Neuronal stem cell (in vitro differentiated cells): ENCODE measurements around the gene LTBP2.

Experiments
- DNase-seq: peaks from one replicate; pipeline ENCODE4 v3.0.0-alpha.2; 2013; ENCODE audit warnings: low spot score
- H2AFZ ChIP-seq: one replicate; pipeline ENCODE4 v1.6.1; 2013; ENCODE audit warnings: mild to moderate bottlenecking, low read length, inconsistent platforms
- H2AK5ac ChIP-seq: 2 replicates; pipeline ENCODE4 v1.6.1; 2013; ENCODE audit warnings: low read depth, mild to moderate bottlenecking, inconsistent platforms, low read length, moderate library complexity, mixed read lengths
- H2BK120ac ChIP-seq: 2 replicates; pipeline ENCODE4 v1.6.1; 2013; ENCODE audit warnings: low read depth, mild to moderate bottlenecking, inconsistent platforms, low read length, moderate library complexity, mixed read lengths
- H2BK12ac ChIP-seq: one replicate; pipeline ENCODE4 v1.6.1; 2013; ENCODE audit warnings: low read length, inconsistent platforms
- H2BK15ac ChIP-seq: 2 replicates; pipeline ENCODE4 v1.6.1; 2013; ENCODE audit warnings: mild to moderate bottlenecking, low read length, inconsistent platforms, mixed read lengths
- H2BK5ac ChIP-seq: one replicate; pipeline ENCODE4 v1.6.1; 2013; ENCODE audit warnings: inconsistent platforms, mild to moderate bottlenecking, low read length, moderate library complexity
- H3K14ac ChIP-seq: one replicate; pipeline ENCODE4 v1.6.1; 2013; ENCODE audit warnings: low read length, inconsistent platforms
- H3K18ac ChIP-seq: 2 replicates; pipeline ENCODE4 v1.6.1; 2013; ENCODE audit warnings: low read length, inconsistent platforms
- H3K23ac ChIP-seq: 2 replicates; pipeline ENCODE4 v1.6.1; 2013; ENCODE audit warnings: low read depth, mild to moderate bottlenecking, mixed read lengths, low read length, inconsistent platforms; ENCODE audit not compliant: poor library complexity
- H3K27ac ChIP-seq: replicated peaks from 3 replicates; pipeline ENCODE4 v1.5.1; 2013; ENCODE audit warnings: low read length, inconsistent platforms
- H3K27me3 ChIP-seq, 3 experiments: 2 replicates each; pipeline ENCODE4 v1.6.1; 2013; ENCODE audit warnings: low read length in 3 of 3, mild to moderate bottlenecking in 2 of 3, inconsistent platforms in 1 of 3, low read depth in 1 of 3, mixed read lengths in 1 of 3, moderate library complexity in 1 of 3; ENCODE audit not compliant: control insufficient read depth in 3 of 3, insufficient read depth in 3 of 3
- H3K36me3 ChIP-seq, 2 donors: replicated peaks in 1 of 2; 2 replicates each; pipeline ENCODE4 v1.6.1; 2013; ENCODE audit warnings: low read length in 2 of 2; ENCODE audit not compliant: control insufficient read depth in 2 of 2, insufficient read depth in 2 of 2
- H3K4ac ChIP-seq: 2 replicates; pipeline ENCODE4 v1.6.1; 2013; ENCODE audit warnings: inconsistent platforms, mild to moderate bottlenecking, low read length, moderate library complexity
- H3K4me1 ChIP-seq, 2 donors: 1 replicate in 1 of 2; 2 replicates in 1 of 2; pipeline ENCODE4 v1.6.1; 2013; ENCODE audit warnings: low read length in 2 of 2, low read depth in 1 of 2; ENCODE audit not compliant: control insufficient read depth in 2 of 2, insufficient read depth in 1 of 2
- H3K4me2 ChIP-seq: one replicate; pipeline ENCODE4 v1.6.1; 2013; ENCODE audit warnings: mild to moderate bottlenecking, low read length, inconsistent platforms; ENCODE audit not compliant: insufficient read depth, poor library complexity, severe bottlenecking
- H3K4me3 ChIP-seq, 2 donors: 2 replicates each; pipeline ENCODE4 v1.5.1; 2013; ENCODE audit warnings: low read length in 2 of 2, mild to moderate bottlenecking in 2 of 2, inconsistent platforms in 1 of 2, moderate library complexity in 1 of 2
- H3K79me1 ChIP-seq: one replicate; pipeline ENCODE4 v1.6.1; 2013; ENCODE audit warnings: low read depth, mild to moderate bottlenecking, inconsistent platforms, low read length, moderate library complexity
- H3K9ac ChIP-seq: one replicate; pipeline ENCODE4 v1.6.1; 2013; ENCODE audit warnings: mild to moderate bottlenecking, low read depth, low read length, inconsistent platforms; ENCODE audit not compliant: poor library complexity
- H3K9me3 ChIP-seq, 2 donors: replicated peaks in 1 of 2; 2 replicates each; pipeline versions ENCODE3 to v1.6.1; 2013; ENCODE audit warnings: low read length in 2 of 2, mild to moderate bottlenecking in 2 of 2, inconsistent platforms in 1 of 2, low read depth in 1 of 2, mixed read lengths in 1 of 2, moderate library complexity in 1 of 2; ENCODE audit not compliant: control insufficient read depth in 2 of 2, insufficient read depth in 1 of 2
- H4K8ac ChIP-seq: one replicate; pipeline ENCODE4 v1.6.1; 2013; ENCODE audit warnings: low read depth, mild to moderate bottlenecking, inconsistent platforms, low read length, moderate library complexity
- H4K91ac ChIP-seq: one replicate; pipeline ENCODE4 v1.6.1; 2013; ENCODE audit warnings: low read length, low read depth, mild to moderate bottlenecking, inconsistent platforms; ENCODE audit not compliant: poor library complexity
- WGBS, 2 donors: extraction: QIAGEN DNeasy Blood & Tissue Kit; methylation state at CpG; one replicate each; pipeline ENCODE4 v1.1.7; 2013; ENCODE audit warnings: missing lambda C conversion rate in 2 of 2, mixed read lengths in 1 of 2; ENCODE audit not compliant: insufficient read length in 2 of 2, insufficient replicate concordance in 1 of 2; ENCODE audit errors: extremely low coverage in 2 of 2; 5-methylcytosine and 5-hydroxymethylcytosine counted together

The LTBP2 gene

GRCh38 chr14:74469548-74470518 is 142.2 kb downstream of the LTBP2 start:
- no peak overlapping the region for H3K4me2 ChIP-seq
- H3K9me3 ChIP-seq, result peaks cover 0 to 2% of the 10 kb centered on the region in 2 donors
- H3K4me1 ChIP-seq, result peaks cover 0 to 9% of the 10 kb centered on the region in 2 donors
- H3K14ac ChIP-seq, result no peak overlapping the region
- H2BK12ac ChIP-seq, result no peak overlapping the region
- H3K23ac ChIP-seq, result no peak overlapping the region
- H3K4me3 ChIP-seq, result no peak overlapping the region
- WGBS, 2 donors, result no CpG with 5 or more reads among the region's 7 CpGs
- H2BK15ac ChIP-seq, result no peak overlapping the region
- no peak overlapping the region for H4K8ac ChIP-seq
- H2BK120ac ChIP-seq, result no peak overlapping the region
- H4K91ac ChIP-seq, result no peak overlapping the region
- H3K9ac ChIP-seq, result no peak overlapping the region
- H3K18ac ChIP-seq, result no peak overlapping the region
- no peak overlapping the region for H2BK5ac ChIP-seq
- no peaks in the 10 kb centered on the region for H3K27me3 ChIP-seq
- no peaks in the 10 kb centered on the region for H3K79me1 ChIP-seq
- no peak overlapping the region for H2AFZ ChIP-seq
- DNase-seq, result no peak
- H2AK5ac ChIP-seq, result no peak overlapping the region
- peaks cover 11 to 16% of the 10 kb centered on the region in 2 donors for H3K36me3 ChIP-seq
- H3K4ac ChIP-seq, result no peak overlapping the region
- H3K27ac ChIP-seq, result no peak overlapping the region

- no peak for DNase-seq
- H3K4me3 ChIP-seq, result no peak overlapping the region
- H2BK12ac ChIP-seq, result no peak overlapping the region
- no peak overlapping the region for H2AFZ ChIP-seq
- no CpG with 5 or more reads among the region's 3 CpGs for WGBS, 2 donors
- H2BK5ac ChIP-seq, result no peak overlapping the region
- H2BK120ac ChIP-seq, result no peak overlapping the region
- H3K14ac ChIP-seq, result no peak overlapping the region
- peaks cover under 1 to 5% of the 10 kb centered on the region in 2 donors for H3K36me3 ChIP-seq
- no peaks in the 10 kb centered on the region for H3K27me3 ChIP-seq
- H3K4me2 ChIP-seq, result no peak overlapping the region
- H3K9me3 ChIP-seq, result peaks cover 0 to 2% of the 10 kb centered on the region in 2 donors
- H4K91ac ChIP-seq, result no peak overlapping the region
- no peak overlapping the region for H3K23ac ChIP-seq
- H4K8ac ChIP-seq, result no peak overlapping the region
- no peak overlapping the region for H2AK5ac ChIP-seq
- H3K27ac ChIP-seq, result no peak overlapping the region
- no peak overlapping the region for H3K18ac ChIP-seq
- no peak overlapping the region for H3K9ac ChIP-seq
- no peak overlapping the region for H2BK15ac ChIP-seq
- H3K4me1 ChIP-seq, result peaks cover 0 to 9% of the 10 kb centered on the region in 2 donors
- no peak overlapping the region for H3K4ac ChIP-seq
- no peaks in the 10 kb centered on the region for H3K79me1 ChIP-seq
Measured at GRCh38 chr14:74468513-74468912, 143.5 kb downstream of the LTBP2 start.

- H4K91ac ChIP-seq, result no peak overlapping the region
- no peak overlapping the region for H3K4ac ChIP-seq
- H3K27me3 ChIP-seq, result peaks cover 0 to 11% (median 0%) of the 10 kb centered on the region in 3 experiments
- no peak overlapping the region for H2AK5ac ChIP-seq
- no peak overlapping the region for H2BK5ac ChIP-seq
- H3K9me3 ChIP-seq, result no peaks in the 10 kb centered on the region
- H3K14ac ChIP-seq, result no peak overlapping the region
- H3K79me1 ChIP-seq, result no peaks in the 10 kb centered on the region
- no peak overlapping the region for H3K18ac ChIP-seq
- H3K4me1 ChIP-seq, result peaks cover 0 to 7% of the 10 kb centered on the region in 2 donors
- no peak overlapping the region for H3K9ac ChIP-seq
- no peak overlapping the region for H2BK120ac ChIP-seq
- no peak overlapping the region for H2AFZ ChIP-seq
- H3K4me2 ChIP-seq, result no peak overlapping the region
- H2BK15ac ChIP-seq, result no peak overlapping the region
- no CpG with 5 or more reads among the region's 2 CpGs for WGBS, 2 donors
- H3K4me3 ChIP-seq, result no peak overlapping the region
- no peak overlapping the region for H3K27ac ChIP-seq
- no peak for DNase-seq
- H3K36me3 ChIP-seq, result no peaks in the 10 kb centered on the region
- H3K23ac ChIP-seq, result no peak overlapping the region
- H2BK12ac ChIP-seq, result no peak overlapping the region
- no peak overlapping the region for H4K8ac ChIP-seq
Measured at GRCh38 chr14:74465335-74465734, 146.7 kb downstream of the LTBP2 start.

- H2AK5ac ChIP-seq, result no peak overlapping the region
- H3K79me1 ChIP-seq, result no peaks in the 10 kb centered on the region
- H3K14ac ChIP-seq, result no peak overlapping the region
- H3K4ac ChIP-seq, result no peak overlapping the region
- WGBS, 2 donors, result no CpG with 5 or more reads among the region's 3 CpGs
- no peak for DNase-seq
- no peak overlapping the region for H2BK12ac ChIP-seq
- no peak overlapping the region for H2BK15ac ChIP-seq
- H3K27me3 ChIP-seq, result peaks cover 0 to 11% (median 0%) of the 10 kb centered on the region in 3 experiments
- H3K18ac ChIP-seq, result no peak overlapping the region
- no peak overlapping the region for H2AFZ ChIP-seq
- no peaks in the 10 kb centered on the region for H3K36me3 ChIP-seq
- no peak overlapping the region for H2BK120ac ChIP-seq
- no peak overlapping the region for H4K91ac ChIP-seq
- no peak overlapping the region for H3K23ac ChIP-seq
- no peaks in the 10 kb centered on the region for H3K9me3 ChIP-seq
- H3K9ac ChIP-seq, result no peak overlapping the region
- no peak overlapping the region for H3K27ac ChIP-seq
- no peak overlapping the region for H3K4me3 ChIP-seq
- no peak overlapping the region for H4K8ac ChIP-seq
- H3K4me2 ChIP-seq, result no peak overlapping the region
- H3K4me1 ChIP-seq, result peaks cover 0 to 6% of the 10 kb centered on the region in 2 donors
- no peak overlapping the region for H2BK5ac ChIP-seq
Measured at GRCh38 chr14:74464785-74465184, 147.3 kb downstream of the LTBP2 start.
